Stimulated activated CD8-positive, alpha-beta memory T cell treated with anti-CD3 and anti-CD28 coated beads, Interleukin-4, amount 100 ng/mL, for 24 hours (primary cell): ENCODE measurements around the gene RASL11B.
"Not testable (repeated sequence)": the region's sequence is repeated elsewhere in the genome, so short reads cannot be mapped to it uniquely, and the experiment has no call there.

Source experiments
- DNase-seq: peaks from one replicate; pipeline ENCODE4 v3.0.0-alpha.2; 2020; ENCODE audit warnings: low read depth

RASL11B gene, protein sequence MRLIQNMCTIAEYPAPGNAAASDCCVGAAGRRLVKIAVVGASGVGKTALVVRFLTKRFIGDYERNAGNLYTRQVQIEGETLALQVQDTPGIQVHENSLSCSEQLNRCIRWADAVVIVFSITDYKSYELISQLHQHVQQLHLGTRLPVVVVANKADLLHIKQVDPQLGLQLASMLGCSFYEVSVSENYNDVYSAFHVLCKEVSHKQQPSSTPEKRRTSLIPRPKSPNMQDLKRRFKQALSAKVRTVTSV

DNA sequence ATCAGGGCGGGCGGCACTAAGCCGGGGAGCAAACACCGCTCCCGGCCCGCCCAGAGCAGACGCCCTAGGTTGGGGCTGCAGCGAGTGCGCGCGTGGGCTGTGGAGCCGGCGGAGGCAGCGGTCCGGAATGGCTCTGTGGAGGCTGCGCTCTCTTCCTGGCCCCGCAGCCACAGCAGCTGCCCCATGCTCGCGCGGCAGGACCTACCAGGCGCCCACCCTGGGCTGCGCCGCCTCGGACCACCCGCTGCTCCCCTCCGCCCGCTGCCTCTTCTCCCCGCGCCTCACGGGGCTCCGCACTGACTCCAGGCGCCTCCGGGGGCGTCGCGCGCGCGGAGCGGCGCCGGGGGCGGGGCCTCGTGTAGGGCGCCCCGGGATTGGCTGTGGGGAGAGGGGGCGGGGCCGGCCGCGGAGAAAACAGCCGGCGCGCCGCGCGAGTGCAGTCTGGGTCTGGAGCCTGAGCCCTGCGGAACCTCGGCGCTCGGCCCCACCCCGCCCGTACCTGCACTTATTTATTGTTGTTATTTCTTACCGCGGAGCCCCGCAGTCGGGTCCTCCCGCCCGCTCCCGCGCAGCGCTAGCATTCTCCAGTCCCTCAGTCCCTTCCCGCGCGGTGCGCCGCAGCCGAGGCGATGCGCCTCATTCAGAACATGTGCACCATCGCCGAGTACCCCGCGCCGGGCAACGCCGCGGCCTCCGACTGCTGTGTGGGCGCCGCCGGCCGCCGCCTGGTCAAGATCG is at the start of gene RASL11B:
Gene RASL11B, plus strand, starts transcription at position 439 of the 738 bp plus-strand sequence. Its CDS starts 191 bp downstream, at position 630.
- DNase-seq = peak; percentile 75

GRCh38 chr4:52813546-52813945 is 48.6 kb upstream of the RASL11B start:
- no peak for DNase-seq

- DNase-seq = no peak
These were observed 39.5 kb upstream of the RASL11B start for GRCh38 chr4:52822583-52822971.

DNA sequence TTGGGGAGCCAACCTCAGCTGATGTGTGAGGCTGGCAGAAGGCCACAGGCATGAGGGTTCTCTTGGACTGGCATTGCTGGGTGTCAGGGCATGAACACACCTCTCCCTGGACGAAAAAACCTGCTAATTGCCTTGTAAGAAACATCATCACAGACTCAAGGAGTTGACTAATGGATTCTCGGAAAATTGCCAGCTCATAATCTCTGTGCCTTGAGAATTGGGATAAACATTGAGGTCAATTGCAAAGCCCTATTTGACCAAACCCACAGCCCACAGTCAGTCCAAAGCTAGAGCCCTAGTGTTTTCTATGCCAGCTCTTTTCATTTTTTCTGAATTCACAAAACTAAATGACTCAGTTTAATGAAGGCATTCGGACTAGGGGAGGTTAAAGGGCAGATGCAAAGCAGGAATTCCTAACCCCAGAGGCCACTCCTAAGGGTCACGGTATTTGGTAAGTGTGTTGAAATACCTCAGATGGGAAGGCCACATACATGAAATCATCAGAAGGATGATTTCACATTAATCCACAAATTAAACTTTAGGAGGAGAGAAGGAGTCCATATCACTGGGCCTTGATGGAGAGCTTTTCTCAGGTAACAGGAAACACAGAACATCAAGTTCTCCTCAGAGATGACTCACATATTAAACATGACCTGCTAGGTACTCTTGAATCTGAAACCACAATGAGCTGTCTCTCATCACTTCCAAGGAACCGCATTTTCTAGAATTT is 39.0 kb upstream of the RASL11B start:
- no peak for DNase-seq

GRCh38 chr4:52823702-52824092 is 38.4 kb upstream of the RASL11B start:
- no peak for DNase-seq

- DNase-seq = no peak
These were observed 37.9 kb upstream of the RASL11B start for GRCh38 chr4:52824270-52824602.

DNA sequence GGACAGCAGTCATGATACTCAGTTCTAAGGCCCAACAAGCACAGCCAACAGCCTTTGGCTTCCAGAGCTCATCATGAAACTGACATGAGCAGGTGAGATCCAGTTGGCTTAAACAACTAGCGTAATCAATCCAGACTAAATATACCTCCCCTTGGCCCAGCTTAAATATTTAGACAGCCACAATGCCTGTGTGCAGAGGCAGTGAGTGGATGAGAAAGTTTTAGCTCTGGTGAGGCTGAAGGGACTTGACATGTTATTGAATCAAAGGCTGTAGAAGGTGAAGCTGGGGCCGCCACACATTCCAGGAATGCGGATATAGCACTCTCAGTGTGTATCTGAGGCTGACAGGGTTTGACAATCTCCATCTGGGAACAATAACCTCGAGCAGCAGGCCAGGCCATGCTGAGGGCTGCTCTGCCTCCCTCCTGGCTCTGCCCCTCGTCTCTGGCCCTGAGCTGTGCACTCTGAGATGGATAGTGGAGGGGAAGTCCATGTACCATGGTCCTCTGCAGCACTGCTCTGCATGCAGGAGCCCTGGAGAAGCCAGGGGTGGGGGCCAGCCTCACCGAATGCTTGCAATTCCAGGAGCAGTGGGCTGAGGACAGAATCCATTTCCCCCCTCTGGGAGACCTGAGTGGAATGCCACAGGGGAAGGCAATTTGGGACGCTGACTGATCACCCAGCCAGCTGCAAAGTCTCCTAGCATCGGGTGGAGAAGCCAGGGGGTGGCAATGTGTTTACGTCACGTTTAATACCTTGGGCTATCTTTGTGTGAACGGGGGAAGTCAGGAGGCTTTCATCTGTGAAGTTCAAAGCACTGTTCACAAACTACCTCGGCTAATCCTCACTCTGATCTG is 37.3 kb upstream of the RASL11B start:
- no peak for DNase-seq

DNA sequence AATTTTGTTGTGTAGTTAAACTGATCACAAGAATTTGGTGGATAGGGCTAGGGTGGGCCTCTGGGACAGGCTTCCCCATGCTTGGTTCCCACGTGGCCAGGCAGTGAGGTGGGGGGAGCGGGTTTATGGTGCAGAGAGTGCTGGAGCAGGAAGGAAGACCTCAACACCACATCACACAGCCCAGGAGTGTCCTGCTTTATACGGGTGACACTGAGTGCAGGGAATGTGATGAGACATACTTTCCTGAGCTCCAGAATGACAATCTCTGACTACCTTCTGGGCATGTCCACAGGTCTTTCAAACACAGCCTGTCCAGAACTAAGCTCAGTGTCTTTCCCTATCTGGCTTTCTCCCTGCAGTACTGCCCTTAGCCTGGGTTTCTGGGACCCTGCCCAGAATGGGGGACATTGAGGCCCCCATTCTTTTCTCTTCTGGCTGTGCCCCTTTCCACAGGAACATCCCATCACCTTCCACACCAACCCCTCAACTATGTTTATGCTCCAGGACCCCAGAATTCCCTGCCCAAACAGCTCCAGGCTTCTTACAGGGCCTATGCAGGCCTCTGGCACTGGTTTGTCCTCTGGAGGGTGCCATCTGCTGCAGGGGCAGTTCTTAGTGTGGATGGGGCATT is 36.5 kb upstream of the RASL11B start:
- DNase-seq = no peak

DNA sequence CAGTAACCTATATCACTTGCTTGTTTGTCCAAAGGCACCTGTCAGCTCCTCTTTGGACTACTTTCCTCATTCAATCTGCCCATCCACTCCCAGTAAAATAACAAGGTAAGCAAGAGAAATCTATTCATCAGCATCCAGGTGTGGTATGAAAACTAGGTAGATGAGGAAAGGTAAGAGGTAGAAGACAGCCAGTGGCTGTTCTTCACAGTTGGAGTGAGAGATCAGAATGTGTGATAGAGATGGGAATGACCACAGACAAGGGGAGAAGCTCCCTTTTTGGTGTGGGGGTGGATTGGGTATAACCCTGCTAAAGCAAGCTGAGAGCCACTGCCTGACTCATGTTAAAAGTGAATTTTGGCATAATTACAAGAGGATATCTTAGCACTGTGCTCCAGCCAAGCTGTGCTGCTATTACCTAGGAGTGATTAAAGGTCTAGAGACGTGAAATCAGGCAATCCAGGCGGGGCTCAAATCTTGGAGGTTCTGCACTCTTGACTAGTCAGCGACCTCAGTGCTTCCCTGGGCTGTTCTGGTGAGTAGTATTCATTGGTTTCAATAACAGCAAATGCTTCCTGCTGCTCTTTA is 28.1 kb upstream of the RASL11B start:
- DNase-seq = no peak

- DNase-seq = not testable (repeated sequence)
These were observed 27.3 kb upstream of the RASL11B start for GRCh38 chr4:52834641-52835456.

GRCh38 chr4:52836120-52836519 is 26.0 kb upstream of the RASL11B start:
- DNase-seq = no peak

- no peak for DNase-seq
These were observed 25.4 kb upstream of the RASL11B start for GRCh38 chr4:52836678-52837077.

DNA sequence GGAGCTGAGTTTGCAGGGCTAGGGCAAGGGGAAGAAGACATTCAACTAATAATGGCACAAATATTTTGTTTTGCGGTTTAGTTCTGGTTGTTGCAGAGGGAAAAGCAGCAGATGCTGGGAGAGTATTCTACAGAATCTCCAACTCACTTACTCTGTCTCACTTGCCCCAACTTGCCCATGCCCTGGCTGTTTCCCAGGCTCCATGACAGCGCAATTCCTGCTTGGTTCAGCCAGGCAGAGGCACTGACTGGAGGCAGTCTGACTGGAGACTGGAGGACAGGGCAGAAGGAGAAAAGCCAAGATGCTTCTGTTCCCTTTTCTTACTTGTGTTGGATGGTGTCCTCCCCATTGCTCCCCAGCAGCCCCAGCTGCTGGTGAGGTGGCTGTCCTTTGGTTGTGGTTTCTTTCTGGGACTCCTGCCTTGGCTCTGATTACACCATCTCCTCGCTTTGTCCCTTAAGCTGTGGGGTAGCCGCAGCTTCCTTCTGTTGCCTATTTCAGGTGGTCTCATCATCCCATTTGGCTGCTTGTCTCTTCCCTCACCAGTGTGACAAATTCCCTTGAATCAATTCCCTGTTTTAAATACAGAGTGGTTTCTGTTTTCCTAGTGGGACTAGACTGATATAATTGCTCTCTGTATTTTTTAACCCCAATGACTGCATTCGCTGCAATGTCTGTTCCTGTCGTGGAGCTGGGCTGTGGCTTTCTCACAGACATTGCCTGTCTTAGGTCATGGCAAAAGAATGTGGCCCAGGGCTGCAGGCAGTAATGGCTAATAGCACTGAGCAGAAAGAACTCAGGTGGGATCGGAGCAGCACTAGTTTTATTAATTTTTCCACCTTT is 24.2 kb upstream of the RASL11B start:
- DNase-seq = no peak

GRCh38 chr4:52838729-52839586 is 23.2 kb upstream of the RASL11B start:
- DNase-seq = no peak

DNA sequence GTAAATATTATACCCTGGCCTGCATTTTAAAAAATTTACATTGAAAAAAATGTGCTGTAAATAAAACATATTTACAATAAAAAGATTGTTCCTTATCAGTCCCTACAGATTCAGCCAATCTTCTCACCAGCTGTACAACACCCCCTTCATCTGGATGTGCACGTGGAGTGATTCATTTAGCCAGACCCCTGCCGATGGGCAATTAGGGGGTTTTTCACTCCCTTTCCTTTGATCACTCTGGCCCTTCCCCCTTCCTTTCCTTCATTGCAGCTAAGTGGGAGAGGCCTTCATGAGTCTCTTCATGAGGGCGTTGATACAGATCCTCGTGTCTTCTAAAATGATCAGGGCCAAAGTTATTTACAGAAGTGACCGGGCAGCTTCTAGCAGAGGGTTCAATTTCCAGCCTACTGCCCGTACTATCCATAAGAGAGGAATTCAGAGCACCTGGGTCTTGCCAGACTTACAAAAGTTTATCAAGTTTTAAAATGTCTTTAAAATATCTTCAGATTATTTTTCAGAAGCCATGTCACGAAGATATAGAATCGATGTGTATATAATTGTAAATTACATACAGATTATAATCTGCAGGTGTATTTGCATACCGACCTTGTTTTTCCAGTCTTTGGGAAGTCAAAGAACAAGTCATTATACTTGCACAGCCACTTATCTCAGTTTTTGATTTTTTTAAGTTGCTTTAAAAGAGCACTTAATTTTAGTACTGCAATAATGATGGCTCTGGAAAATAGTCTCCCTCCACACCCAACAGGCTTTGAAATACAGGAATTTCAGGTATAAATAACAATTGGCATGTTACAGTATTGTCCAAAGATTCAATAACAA is 21.4 kb upstream of the RASL11B start:
- no peak for DNase-seq

GRCh38 chr4:52841682-52842456 is 20.2 kb upstream of the RASL11B start:
- no peak for DNase-seq

- DNase-seq = no peak
These were observed 19.3 kb upstream of the RASL11B start for GRCh38 chr4:52842792-52843191.
